GM21447 (cell line): ENCODE measurements around the gene RPS3.
"Not testable (repeated sequence)": the region's sequence is repeated elsewhere in the genome, so short reads cannot be mapped to it uniquely, and the experiment has no call there.

Experiments used
- ATAC-seq: cut with Tn5 transposase; IDR thresholded peaks from one replicate; pipeline ENCODE4 v1.9.1; 2021; ENCODE audit not compliant: unreplicated experiment

Gene RPS3

DNA sequence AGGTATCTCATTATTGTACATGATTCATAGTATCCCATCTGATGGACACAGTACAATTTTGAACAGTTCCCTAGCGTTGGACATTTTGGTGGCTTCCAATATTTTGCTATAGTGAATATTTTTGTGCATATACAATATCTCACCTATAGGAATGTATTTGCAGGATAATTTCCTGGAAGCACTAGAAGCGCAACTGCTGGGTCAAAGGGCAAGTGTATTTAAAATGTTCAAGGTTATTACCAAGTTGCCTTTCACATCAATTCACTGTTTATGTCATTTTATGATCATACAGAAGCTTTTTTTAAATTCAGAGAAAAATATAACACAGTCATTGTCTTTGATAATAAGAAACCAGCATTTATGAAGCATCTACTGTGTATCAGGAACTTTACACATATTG is 19.1 kb upstream of the RPS3 start:
- no peak for ATAC-seq

DNA sequence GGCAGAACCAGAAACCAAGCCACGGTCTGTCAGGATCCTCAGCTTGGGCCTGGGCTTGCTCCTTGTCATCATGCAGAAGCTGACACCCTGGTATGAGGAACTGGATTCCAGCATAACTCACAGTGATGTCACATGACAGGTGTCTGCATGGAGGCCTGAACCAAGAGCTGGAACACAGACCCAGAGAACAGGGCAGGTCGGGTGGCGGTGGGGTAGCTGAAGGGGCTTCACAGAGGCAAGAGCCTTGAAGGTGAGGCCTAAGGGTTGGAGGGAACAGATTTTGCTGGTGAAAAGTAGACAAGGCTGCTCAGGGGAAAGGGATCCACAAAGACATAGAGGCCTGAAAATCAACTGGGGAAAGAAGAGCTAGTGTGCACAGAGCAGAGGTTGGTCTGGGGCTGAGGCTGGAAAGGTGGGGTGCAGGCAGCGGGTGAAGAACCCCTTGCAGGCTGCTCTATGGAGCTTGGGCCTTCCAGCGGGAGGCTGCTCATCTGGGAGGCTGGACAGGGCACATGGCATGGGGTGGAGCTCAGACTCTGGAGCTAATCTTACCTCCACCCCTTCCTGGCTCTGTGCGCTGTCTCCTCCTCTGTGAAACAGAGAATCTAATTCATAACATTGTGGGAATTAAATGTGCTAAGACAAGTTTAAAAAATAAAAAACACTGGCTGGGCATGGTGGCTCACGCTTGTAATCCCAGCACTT is 18.4 kb upstream of the RPS3 start:
- no peak for ATAC-seq

DNA sequence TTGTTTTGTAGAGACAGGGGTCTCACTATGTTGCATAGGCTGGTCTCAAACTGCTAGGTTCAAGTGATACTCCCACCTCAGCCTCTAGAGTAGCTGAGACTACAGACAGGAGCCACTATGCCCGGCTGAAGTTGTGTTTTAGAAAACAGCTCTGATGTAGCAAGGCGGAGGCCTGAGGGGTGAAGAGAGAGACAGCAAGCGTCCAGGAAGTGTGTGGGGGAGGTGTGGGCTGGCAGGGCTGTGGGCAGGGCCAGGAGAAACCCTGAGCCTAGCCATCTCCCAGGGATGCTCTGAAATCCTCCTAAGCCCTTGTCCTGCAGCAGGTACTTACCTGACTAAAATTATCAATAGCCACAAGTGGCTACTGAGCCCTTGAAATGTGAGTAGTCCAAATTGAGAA is 16.1 kb upstream of the RPS3 start:
- ATAC-seq = no peak

DNA sequence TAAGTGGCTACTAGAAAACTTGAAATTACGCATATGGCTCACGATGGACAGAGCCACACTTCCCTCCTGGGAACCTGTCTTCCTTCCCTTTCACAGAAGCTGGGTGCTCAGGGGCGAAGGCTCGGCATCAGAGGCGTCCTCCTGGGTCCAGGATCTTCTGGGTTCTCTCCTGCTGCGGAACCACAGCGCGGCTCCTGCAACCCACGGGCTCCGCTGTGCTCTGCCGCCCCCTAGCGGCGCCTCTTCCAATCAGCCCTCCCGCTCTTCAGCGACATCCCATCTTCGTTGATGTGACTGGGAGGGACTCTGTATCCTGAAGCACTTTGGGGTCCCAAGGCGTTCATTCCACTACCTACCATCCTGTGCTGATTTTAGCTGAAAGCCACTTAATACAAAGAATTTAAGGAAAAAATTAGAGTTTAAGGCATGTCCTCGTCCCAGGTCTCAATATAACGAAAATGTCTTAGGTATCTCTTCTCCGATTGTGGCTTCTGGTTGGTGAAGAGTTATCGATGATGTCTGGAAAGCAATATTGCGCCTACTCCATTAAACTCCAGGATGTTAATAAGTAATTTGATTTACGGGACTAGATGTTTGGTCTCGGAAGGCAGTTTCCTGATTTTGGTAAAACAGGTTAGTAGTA is 14.8 kb upstream of the RPS3 start:
- ATAC-seq = no peak

DNA sequence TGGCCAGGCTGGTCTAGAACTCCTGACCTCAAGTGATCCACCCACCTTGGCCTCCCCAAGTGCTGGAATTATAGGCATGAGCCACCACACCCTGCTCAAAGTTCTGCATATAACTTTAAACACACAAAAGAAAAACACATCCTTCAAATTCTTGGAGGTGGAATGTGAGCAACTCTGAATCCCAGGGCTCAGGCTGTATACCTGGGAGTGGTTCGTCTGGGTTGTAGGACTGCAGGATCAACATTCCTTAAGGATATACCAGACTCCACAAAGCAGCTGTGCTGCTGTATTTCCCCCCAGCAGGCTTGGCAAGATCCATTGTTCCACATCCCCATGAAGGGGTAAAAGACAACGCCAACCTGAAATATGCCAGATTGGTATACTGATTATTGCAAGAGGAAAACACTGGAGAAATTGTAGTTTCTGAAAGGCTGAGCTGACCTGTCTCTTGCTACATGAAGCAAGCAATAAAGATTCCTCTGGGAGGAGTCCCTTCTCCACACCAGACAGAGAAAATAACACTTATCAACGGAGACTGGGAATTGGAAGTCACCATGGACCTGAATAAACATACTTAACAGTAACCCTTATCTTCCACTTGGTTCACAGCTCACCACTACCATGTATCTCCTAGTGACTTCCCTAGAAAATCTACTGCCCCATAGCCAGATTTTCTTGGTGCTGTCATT is 12.2 kb upstream of the RPS3 start:
- ATAC-seq = no peak

DNA sequence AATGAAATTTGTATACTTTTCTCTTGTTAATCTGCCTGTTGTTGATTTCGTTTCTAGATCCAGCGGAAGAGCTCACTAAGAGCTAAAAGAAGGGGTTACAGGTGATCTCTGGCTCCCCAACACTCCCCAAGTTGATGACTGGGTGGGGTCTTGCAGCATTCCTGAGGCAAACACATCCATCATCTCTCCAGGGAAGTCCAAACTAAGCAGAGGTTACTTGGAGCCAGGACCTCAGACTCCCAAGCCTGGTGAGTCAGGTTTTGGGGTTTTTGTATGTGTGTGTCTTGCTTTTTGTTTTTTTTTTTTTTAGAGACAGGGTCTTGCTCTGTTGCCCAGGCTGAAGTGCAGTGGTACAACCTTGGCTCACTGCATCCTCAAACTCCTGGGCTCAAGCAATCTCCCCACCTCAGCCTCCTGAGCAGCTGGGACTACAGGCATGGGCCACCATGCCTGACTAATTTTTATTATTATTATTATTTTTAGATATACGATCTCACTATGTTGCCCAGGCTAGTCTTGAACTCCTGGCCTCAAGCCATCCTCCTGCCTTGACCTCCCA is 11.5 kb upstream of the RPS3 start:
- ATAC-seq = no peak

DNA sequence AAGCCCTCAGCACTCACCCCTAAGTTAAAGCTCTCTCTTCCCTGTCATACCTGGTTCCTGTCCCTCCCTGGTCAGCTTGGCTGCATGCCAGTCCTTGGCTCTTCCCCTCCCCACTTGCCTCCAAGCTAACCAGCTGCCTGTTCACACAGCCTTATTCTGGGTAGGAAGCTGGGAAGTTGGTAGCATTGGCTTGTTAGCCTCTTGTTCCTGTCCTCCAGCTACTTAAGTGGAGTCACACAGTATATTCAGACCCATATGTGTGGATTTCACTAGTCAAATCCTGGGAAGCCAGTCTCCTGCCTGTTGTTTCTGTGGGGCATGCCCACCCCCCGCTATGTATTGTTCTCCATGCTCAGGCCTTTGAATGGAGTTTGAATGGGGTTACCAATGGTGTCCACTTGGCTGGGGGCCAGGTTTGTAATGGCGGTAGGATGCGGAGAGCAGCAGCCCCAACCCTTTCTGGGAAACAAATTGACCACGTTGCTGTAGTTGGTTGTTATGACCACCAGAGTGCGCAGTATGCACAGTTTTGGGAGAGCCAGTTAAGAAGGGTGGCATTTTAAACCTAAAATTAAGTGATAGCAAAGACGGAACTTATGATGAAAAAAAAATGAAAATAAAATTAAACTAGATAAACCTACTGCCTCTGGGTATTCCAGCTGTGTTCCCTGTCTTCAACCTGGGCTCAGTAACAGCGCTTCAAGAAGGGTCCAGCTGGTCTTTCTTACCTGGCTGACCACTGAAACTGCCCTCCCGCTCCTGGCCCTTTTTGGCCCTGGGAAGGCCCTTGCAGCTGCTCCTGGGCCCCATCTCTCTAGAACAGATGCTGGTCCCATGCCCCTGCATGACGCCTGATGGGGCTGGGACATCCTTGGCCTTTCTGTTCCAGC is 10.7 kb upstream of the RPS3 start:
- no peak for ATAC-seq

DNA sequence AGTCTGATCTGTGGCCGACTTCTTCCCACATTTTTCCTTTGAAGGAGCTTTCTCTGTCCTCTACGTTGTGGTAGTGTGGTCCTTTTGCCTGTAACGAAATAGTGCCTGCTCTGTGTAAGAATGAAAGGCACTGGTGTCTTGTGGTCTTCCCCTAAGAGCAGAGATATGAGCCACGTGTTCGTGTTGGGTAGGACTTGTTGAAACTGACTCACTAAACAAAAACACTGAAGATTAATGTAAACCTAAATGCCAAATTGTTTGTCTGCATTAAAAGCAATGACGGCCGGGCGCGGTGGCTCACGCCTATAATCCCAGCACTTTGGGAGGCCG is 10.1 kb upstream of the RPS3 start:
- ATAC-seq = no peak

DNA sequence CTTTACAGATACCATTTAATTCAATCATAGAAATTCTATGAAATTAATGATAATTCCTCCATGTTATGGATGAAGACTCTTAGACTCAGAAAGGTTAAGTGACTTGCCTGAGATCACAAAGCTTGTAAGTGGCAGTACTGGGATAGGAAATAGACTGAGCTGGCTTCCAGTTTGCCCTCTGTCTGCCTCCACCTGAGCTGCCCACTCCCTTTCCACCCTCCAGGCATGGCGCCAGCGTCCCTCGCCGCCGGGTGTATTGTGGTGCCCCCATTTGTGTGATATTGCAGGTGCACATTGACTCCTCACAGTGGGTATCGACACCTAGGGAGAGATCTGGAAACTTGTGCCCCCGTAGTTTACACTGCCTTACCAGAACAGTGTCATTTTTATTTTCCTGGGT is 9.4 kb upstream of the RPS3 start:
- ATAC-seq = no peak

DNA sequence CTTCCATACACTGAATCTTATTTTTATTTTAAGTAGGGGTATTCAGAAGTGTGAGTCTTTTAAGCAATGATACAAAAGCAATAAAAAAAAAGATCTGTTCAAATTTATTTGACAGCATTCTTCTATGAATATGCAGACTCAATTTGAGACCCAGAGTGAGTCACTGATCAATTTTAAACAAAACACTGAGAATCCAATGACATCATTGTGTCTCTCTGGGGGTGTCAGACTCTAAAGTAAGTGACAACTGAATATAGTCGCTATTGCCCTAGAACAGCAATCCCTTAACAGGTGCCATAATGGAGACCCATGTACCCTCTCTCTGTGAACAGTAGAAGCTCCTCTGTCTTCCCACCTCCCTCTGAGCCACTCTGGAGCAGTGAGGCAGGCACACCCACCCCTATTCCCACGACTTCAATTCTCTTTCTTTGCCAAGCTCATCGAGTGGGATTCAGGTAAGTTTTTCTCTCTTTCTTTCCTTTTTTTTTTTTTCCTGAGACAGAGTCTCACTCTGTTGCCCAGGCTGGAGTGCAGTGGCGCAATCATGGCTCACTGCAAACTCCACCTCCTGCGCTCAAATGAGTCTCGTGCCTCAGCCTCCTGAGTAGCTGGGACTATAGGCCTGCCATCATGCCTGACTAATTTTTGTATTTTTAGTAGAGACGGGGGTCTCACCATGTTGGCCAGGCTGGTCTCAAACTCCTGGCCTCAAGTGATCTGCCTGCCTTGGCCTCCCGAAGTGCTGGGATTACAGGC is 5.1 kb upstream of the RPS3 start:
- no peak for ATAC-seq

DNA sequence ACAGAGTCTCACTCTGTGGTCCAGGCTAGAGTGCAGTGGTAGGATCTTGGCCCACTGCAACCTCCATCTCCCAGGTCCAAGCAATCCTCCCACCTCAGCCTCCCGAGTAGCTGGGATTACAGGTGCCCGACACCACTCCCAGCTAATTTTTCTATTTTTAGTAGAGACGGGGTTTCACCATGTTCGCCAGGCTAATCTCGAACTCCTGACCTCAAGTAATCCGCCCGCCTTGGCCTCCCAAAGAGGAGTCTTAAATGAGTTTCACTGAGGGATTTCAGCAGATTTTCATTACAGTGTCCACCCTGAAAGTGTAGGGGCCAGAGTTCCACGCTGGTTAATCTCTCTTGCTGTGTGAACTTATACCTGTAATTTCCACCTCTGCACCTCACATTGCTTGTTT is 412 bp upstream of the RPS3 start:
- no peak for ATAC-seq

DNA sequence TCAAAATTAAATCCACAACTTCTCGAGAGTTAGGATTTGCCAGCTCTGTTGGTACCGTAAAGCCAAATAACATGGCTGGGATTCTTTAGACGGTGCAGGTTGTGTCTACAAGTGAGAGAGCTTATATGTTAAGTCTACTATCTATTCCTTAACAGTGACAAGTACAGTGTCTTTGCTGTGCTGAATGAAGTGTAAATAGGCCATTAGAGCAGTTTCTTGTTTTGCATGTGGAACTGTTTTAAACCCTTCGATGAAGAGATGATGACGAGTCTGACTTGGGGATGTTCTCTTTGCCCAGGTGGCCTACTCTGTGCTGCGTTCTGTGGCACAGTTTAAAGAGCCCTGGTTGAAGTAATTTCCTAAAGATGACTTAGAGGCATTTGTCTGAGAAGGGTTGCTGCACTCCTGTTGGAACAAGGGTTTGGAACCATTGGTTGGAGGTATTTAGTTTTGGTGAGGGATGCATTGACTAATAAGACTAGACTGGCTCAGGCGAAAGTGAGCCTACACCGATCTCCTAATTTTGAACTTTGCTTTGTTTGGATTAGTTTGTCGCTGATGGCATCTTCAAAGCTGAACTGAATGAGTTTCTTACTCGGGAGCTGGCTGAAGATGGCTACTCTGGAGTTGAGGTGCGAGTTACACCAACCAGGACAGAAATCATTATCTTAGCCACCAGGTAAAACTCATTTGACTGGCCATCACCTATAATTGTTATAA is 988 bp downstream of the RPS3 start:
- no peak for ATAC-seq

DNA sequence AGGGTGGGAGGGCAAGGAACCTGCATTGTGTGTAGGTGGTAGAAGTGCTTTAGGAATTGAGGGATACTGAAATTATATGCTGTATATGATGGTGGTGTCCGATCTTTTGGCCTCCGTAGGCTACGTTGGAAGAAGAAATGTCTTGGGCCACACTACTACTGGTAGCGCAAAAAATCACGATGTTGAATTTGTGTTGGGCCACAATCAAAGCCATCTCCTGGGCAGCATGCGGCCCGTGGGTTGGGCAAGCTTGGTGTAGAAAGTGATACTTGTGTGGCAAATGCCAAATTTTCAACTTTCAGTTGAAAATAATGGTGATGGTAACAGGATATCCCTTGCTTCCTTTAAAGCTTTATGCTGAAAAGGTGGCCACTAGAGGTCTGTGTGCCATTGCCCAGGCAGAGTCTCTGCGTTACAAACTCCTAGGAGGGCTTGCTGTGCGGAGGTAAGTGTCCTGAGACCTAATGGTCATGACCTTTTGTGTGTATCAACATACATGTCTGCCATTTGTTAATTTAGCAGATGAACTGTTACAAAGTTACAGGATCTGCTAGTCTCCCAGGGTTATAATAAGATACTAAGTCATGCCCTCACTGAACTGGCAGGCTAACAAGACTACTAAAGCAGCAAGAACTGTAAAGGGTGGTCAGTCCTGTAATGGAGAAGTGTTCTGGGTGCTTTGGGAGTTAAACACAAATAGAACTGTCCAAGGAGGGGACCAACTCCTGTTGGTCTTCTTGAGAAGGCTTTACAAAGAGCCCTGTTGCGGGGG is 2.9 kb downstream of the RPS3 start:
- no peak for ATAC-seq

DNA sequence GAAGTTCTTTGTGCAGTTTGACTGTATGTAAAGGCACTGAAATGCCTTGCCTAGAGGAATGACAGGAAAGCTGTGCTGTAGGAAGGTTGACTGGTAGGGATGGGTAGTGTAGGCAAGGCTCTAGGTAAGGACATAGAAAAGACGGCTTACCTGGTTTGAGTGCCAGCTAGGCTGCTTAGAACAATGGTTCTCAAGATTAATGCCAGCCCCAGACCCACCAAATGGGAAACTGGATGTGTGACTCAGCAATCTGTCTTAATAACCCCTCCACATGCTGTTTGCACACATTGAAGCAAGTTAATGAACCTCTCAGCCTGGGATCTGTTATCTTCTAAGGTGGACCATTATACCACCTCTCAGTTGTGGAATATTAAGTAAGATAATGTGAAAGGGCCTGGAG is 3.7 kb downstream of the RPS3 start:
- no peak for ATAC-seq

DNA sequence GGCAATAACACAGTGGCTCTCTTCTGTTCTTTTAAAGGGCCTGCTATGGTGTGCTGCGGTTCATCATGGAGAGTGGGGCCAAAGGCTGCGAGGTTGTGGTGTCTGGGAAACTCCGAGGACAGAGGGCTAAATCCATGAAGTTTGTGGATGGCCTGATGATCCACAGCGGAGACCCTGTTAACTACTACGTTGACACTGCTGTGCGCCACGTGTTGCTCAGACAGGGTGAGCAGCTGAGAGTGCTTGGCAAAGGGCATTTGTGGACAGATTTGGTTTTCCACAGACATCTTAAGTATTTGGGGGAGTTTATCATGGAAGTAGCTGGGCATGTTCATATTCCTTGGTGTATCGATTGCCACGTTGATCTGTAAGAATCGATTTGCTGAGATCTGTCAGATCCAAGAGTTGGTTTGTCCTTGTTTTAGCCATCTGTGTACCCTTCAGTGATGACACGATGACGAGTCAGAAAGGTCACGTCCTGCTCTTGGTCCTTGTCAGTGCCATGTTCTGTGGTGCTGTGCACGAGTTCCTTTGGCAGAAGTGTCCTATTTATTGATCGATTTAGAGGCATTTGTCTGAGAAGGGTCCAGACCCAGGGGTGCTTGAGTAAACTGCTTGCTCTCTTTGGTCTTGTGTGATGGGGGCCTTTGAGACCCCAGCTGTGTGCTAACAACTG is 4.8 kb downstream of the RPS3 start:
- no peak for ATAC-seq

DNA sequence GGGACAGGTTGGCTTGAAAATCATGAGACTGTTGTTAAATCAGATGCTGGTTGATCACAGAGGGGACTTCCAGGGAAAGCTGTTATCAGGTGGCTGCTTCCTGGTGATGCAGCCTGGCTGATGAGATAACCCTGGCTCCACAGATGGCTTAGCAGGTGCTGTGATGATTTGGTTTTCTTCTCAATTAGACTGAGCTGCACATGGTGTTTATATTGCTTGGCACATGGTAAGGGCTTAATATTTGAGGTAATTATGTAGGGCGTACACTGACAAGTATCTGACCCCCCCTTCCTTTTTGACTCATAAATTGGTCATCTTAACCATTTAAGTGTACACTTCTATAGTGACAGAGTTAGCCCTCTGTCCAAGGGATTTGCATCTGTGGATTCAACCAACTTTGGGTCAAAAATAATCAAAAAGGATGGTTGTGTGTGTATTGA is 7.0 kb downstream of the RPS3 start:
- no peak for ATAC-seq

DNA sequence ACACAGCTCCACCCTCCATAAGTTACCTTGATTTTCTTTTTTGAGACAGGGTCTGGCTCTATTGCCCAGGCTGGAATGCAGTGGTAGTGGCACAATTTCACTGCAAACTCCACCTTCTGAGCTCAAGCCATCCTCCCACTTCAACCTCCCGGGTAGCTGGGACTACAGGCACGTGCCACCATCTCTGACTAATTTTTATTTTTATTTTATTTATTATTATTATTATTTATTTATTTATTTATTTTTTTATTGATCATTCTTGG is 9.6 kb downstream of the RPS3 start:
- no peak for ATAC-seq

DNA sequence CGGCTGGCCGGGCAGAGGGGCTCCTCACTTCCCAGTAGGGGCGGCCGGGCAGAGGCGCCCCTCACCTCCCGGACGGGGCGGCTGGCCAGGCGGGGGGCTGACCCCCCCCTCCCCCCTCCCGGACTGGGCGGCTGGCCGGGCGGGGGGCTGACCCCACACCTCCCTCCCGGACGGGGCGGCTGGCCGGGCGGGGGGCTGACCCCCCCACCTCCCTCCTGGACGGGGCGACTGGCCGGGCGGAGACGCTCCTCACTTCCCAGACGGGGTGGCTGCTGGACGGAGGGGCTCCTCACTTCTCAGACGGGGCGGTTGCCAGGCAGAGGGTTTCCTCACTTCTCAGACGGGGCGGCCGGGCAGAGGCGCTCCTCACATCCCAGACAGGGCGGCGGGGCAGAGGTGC is 10.7 kb downstream of the RPS3 start:
- ATAC-seq = not testable (repeated sequence)

DNA sequence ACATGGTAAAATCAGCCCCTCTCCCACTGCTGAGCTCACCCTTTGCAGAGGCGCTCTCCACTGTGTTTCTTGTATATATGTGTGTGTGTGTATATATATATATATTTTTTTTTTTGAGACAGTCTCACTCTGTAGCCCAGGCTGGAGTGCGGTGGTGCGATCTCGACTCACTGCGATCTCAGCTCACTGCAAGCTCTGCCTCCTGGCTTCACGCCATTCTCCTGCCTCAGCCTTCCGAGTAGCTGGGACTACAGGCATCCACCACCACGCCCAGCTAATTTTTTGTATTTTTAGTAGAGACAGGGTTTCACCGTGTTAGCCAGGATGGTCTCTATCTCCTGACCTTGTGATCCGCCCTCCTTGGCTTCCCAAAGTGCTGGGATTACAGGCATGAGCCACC is 13.8 kb downstream of the RPS3 start:
- ATAC-seq = not testable (repeated sequence)
